HG02678 (cell line): Measurements from ENCODE around the gene WWOX.

Experiments
- ATAC-seq: cut with Tn5 transposase; IDR thresholded peaks from one replicate; pipeline ENCODE4 v1.9.1; 2021; ENCODE audit warnings: mild to moderate bottlenecking, moderate library complexity; ENCODE audit not compliant: unreplicated experiment

WWOX gene

GRCh38 chr16:78220571-78220970 lies 121.1 kb downstream of the WWOX start:
- no peak for ATAC-seq

DNA sequence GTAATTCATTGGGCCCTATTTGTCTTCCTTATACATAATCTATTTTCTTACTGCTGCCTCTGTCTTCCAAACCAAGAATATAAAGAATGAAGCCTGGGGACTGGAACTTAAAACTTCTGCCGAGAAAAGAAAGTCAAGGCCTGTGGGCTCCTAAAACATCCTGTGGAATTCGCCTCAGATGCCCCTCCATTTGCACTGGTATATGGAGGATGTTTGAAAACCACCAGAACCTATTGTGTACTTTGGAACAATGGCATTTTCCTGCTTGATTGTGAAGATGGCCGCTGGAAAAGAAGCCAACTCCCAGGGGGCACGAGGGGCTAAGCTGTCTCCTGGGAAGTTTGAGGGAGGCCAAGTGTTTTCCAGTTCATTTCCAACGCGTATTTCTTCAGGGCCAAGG lies 122.4 kb downstream of the WWOX start:
- ATAC-seq = no peak

GRCh38 chr16:78224342-78224741 lies 124.9 kb downstream of the WWOX start:
- no peak for ATAC-seq

DNA sequence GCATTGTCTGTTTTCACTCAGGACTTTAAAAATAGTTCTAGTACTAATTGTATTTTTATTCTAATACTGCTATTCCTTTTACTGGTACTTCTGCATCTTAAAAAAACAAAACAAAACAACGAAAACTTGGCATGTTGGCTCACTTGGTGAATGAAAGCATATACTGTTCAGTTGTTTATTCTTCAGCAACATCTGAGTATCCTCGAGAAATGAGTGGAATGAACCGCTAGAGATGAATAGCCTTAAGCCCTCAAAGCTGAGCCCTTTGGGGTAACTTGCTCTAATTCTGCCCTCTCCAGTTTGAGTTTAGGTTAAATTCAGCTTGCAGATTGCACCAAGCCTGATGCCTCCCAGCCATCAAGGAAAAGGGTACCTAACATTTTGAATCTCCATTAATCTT lies 126.5 kb downstream of the WWOX start:
- no peak for ATAC-seq

- no peak for ATAC-seq
Measured at GRCh38 chr16:78227855-78228254, 128.4 kb downstream of the WWOX start.

DNA sequence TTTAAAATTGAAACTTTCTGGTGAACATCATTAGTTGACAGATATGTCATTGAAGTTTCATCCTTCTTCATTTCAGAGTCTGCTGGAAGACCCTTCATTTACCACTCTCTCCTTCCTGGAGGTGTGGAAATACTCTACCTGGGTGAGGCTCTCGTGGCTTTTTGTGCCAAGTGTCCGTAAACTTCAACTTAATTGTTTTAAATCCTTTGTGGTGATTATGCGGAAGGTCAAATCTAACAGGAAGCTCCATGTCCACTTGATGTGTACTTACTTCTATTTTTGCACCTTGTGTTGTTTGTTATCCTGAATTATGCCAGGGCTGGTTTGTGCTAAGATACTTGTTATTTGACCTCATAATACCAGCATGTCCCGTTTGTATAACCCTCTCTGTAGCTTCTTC lies 129.2 kb downstream of the WWOX start:
- no peak for ATAC-seq

DNA sequence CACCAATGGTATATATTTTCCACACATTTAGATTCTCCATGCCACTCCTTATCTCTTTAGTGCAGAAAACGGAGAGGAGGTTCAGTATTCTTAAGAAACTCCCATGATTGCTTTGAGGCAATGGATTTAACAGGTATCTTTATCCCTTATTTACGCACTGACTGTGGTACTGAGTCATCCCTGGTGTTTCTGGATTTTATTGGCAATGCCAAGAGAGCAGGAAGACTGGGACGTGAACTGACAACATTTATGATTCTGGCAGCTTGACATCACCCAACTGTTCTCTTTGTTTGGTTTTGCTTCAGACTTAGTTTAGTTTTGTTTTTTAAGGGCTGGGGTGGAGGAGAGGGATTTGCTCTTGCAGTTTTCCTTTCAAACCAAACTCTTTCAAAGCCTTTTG lies 131.4 kb downstream of the WWOX start:
- no peak for ATAC-seq

- peak; percentile 84 for ATAC-seq
Measured at GRCh38 chr16:78235168-78235800, 135.8 kb downstream of the WWOX start.

GRCh38 chr16:78235876-78236275 lies 136.4 kb downstream of the WWOX start:
- no peak for ATAC-seq

GRCh38 chr16:78237841-78238240 lies 138.4 kb downstream of the WWOX start:
- no peak for ATAC-seq

- ATAC-seq = no peak
Measured at GRCh38 chr16:78240459-78241222, 141.2 kb downstream of the WWOX start.

- ATAC-seq = no peak
Measured at GRCh38 chr16:78242239-78242630, 142.8 kb downstream of the WWOX start.

GRCh38 chr16:78244131-78244895 lies 144.9 kb downstream of the WWOX start:
- no peak for ATAC-seq

DNA sequence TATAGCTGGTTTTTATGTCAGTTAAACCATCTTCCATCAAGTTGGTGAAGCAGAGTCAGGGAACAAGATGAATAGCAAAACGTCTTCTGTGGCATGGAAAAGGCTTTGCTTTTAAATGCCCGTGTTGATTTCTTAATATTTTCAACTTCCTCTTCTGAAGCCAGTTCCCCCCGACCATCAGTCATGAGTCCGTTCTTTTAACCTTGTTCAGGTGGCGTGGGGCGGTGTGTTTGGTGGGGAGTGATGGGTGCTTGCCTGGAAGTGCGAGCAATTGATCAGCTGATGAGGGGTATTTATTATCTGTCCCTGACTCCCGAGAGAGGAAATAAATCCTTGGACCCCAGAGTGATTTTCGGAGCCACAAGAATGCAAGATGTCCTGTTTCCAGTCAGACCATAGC lies 147.1 kb downstream of the WWOX start:
- ATAC-seq = no peak

DNA sequence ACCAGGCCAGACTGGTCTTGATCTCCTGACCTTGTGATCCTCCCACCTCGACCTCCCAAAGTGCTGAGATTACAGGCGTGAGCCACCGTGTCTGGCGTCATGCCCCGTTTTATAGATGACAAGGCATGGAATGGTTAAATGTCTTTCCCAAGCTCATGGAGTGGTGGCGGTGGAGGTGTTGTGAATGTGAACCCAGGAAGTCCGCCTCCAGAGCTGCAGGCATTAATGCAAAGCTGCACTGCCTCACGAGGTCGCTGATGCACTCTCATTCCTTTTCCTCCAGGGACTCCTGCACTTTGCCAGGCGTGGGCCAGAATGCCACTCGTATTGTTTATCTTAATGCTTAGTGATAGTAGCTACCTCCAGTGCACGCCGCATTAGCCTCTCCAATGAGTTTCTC lies 149.6 kb downstream of the WWOX start:
- no peak for ATAC-seq

DNA sequence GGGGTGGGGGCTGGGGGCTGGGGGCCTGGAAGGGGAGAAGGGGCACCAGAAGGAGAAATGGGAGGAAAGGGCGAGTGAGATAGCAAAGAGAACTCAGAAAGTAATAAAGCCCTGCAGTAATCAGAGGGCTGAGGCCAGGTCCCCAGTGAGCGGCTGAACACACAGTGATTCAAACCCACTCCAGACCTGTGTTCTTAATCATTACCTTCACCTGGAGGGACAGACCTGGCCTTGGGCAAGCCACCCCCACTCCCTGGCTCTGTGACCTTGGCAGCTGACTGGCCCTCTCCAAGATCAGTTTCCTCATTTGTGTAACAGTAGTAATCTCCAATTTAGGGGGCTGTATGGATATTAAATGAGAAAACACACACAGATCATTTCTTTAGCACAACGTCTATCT lies 150.4 kb downstream of the WWOX start:
- no peak for ATAC-seq

DNA sequence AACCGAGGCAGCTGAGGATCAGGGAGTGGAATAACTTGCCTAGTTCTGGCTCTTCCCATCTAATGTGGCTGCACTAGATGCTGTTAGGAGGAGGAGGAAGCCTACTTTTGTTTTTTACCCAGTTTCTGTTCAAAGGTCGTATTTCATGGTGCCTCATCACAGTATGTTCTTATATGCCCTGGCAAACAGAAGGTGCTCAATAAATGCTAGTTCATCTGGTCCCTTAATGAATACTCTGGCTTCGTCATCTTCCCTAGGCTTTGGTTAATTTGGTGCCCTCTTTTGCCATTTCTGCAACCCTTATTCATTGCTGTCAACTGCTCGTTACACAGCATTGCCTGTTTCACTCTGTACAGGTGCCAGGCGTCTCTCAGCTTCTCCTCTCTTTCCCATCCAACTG lies 151.7 kb downstream of the WWOX start:
- ATAC-seq = no peak

DNA sequence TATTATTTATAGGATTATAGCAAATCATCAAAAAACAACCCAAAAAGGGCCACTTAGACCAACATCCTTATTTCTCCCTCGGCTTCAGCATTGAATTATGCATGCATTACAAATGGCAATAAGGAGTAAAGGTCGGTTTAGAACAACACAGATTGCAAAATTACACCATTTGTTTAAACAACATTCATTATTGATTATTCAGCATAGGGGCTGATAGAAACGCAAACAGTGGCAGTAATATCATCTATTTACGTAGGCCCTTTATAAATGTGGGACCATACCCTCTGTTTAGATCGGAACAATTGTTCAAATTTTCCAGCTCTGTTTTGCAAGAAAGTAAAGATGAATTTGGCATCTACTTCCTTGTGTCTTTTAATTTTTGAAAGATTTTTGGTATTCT lies 153.3 kb downstream of the WWOX start:
- ATAC-seq = no peak

DNA sequence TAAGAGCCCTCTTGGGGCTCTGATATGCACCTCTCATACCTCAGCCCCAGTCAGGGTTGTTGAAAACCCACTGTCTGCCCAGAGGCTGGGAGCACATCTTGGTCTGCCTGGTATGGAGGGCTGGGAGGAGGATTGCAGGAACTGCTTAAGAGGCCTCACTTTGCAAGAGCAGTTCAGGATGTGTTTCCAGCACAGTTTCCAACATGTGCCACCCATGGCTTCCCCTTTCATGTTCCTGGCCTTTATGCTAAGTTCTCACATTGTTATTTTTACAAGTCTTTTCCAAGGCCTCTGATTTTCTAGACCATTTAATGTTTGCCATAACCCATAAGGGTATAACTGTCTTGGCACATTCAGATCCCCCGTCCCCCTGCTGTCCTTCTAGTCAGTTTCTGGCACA lies 155.4 kb downstream of the WWOX start:
- no peak for ATAC-seq

GRCh38 chr16:78256686-78257375 lies 157.4 kb downstream of the WWOX start:
- ATAC-seq = no peak

DNA sequence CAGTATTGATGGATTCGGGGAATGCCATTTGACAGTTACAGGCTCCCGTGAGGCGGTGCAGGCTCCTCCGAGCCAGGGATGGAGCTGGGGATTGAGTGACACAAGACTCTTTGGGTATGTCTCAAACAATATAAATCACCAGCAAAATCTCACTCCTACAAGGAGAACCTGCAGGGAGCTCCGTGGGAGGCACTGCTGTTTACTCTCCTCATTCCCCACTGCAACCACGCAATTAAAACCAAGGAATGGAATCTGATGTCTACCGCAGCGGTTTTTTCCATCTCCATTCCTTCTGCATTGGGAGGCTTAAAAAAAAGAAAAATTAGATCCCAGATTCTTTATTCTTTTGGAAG lies 157.9 kb downstream of the WWOX start:
- ATAC-seq = no peak
